Trophoblast cell (in vitro differentiated cells and primary cell): ENCODE results near the gene AFDN.

Experiments
- DNase-seq, 2 donors: peaks; one replicate each; pipeline ENCODE4 v3.0.0-alpha.2; 2016
- H2AFZ ChIP-seq: 2 replicates; pipeline ENCODE4 v1.6.1; 2013; ENCODE audit warnings: low read length, moderate library complexity, mild to moderate bottlenecking; ENCODE audit not compliant: insufficient read depth, poor library complexity
- H2AK5ac ChIP-seq: 2 replicates; pipeline ENCODE4 v1.6.1; 2013; ENCODE audit warnings: mild to moderate bottlenecking, low read length
- H2BK120ac ChIP-seq: 2 replicates; pipeline ENCODE4 v1.6.1; 2013; ENCODE audit warnings: low read length, mild to moderate bottlenecking, moderate library complexity; ENCODE audit not compliant: insufficient read depth, poor library complexity
- H2BK12ac ChIP-seq: 2 replicates; pipeline ENCODE4 v1.6.1; 2013; ENCODE audit warnings: mild to moderate bottlenecking, low read length, moderate library complexity
- H2BK5ac ChIP-seq: 2 replicates; pipeline ENCODE4 v1.6.1; 2013; ENCODE audit warnings: low read length, low read depth, moderate library complexity, mild to moderate bottlenecking; ENCODE audit not compliant: poor library complexity
- H3K14ac ChIP-seq: 2 replicates; pipeline ENCODE4 v1.6.1; 2013; ENCODE audit warnings: mild to moderate bottlenecking, low read length
- H3K18ac ChIP-seq: 2 replicates; pipeline ENCODE4 v1.6.1; 2013; ENCODE audit warnings: mild to moderate bottlenecking, low read length
- H3K23ac ChIP-seq: 2 replicates; pipeline ENCODE4 v1.6.1; 2013; ENCODE audit warnings: low read length
- H3K27ac ChIP-seq: 2 replicates; pipeline ENCODE4 v1.5.1; 2013; ENCODE audit warnings: low read depth, mild to moderate bottlenecking, inconsistent platforms, low read length, moderate library complexity
- H3K27me3 ChIP-seq: 2 replicates; pipeline ENCODE4 v1.6.1; 2013; ENCODE audit warnings: inconsistent platforms, mild to moderate bottlenecking, low read length, moderate library complexity; ENCODE audit not compliant: insufficient read depth
- H3K36me3 ChIP-seq, 2 experiments: 1 replicate in 1 of 2; 2 replicates in 1 of 2; pipeline ENCODE4 v1.6.1; 2013; ENCODE audit warnings: low read length in 2 of 2, mild to moderate bottlenecking in 2 of 2, moderate library complexity in 1 of 2; ENCODE audit not compliant: insufficient read depth in 2 of 2, control insufficient read depth in 1 of 2
- H3K4ac ChIP-seq: 2 replicates; pipeline ENCODE4 v1.6.1; 2013; ENCODE audit warnings: low read depth, mild to moderate bottlenecking, low read length, moderate library complexity
- H3K4me1 ChIP-seq, 2 experiments: 1 replicate in 1 of 2; 2 replicates in 1 of 2; pipeline ENCODE4 v1.6.1; 2013; ENCODE audit warnings: low read length in 2 of 2, mild to moderate bottlenecking in 2 of 2, moderate library complexity in 1 of 2; ENCODE audit not compliant: insufficient read depth in 2 of 2, control insufficient read depth in 1 of 2
- H3K4me2 ChIP-seq: 2 replicates; pipeline ENCODE4 v1.6.1; 2013; ENCODE audit warnings: inconsistent platforms, mild to moderate bottlenecking, low read length, moderate library complexity
- H3K4me3 ChIP-seq: 2 replicates; pipeline ENCODE4 v1.5.1; 2013; ENCODE audit warnings: mild to moderate bottlenecking, low read depth, low read length, inconsistent platforms
- H3K79me1 ChIP-seq: one replicate; pipeline ENCODE4 v1.6.1; 2013; ENCODE audit warnings: low read length
- H3K79me2 ChIP-seq: 2 replicates; pipeline ENCODE4 v1.6.1; 2013; ENCODE audit warnings: low read length, mild to moderate bottlenecking; ENCODE audit not compliant: control insufficient read depth, insufficient read depth, poor library complexity
- H3K9ac ChIP-seq: 2 replicates; pipeline ENCODE4 v1.6.1; 2013; ENCODE audit warnings: mild to moderate bottlenecking, low read length
- H3K9me3 ChIP-seq: 2 replicates; pipeline ENCODE4 v1.6.1; 2013; ENCODE audit warnings: low read depth, mild to moderate bottlenecking, control low read depth, inconsistent platforms, low read length; ENCODE audit not compliant: insufficient read depth
- H4K12ac ChIP-seq: 2 replicates; pipeline ENCODE4 v1.6.1; 2013; ENCODE audit warnings: low read depth, mild to moderate bottlenecking, low read length, moderate library complexity
- H4K8ac ChIP-seq: 2 replicates; pipeline ENCODE4 v1.6.1; 2013; ENCODE audit warnings: low read depth, mild to moderate bottlenecking, low read length, moderate library complexity
- H4K91ac ChIP-seq: one replicate; pipeline ENCODE4 v1.6.1; 2013; ENCODE audit warnings: low read depth, mild to moderate bottlenecking, low read length, moderate library complexity
- WGBS: extraction: QIAGEN DNeasy Blood & Tissue Kit; methylation state at CpG from one replicate; pipeline ENCODE4 v1.1.7; 2013; ENCODE audit warnings: missing lambda C conversion rate; ENCODE audit not compliant: insufficient read length, insufficient coverage; ENCODE audit errors: extremely low coverage; 5-methylcytosine and 5-hydroxymethylcytosine counted together

The AFDN gene

DNA sequence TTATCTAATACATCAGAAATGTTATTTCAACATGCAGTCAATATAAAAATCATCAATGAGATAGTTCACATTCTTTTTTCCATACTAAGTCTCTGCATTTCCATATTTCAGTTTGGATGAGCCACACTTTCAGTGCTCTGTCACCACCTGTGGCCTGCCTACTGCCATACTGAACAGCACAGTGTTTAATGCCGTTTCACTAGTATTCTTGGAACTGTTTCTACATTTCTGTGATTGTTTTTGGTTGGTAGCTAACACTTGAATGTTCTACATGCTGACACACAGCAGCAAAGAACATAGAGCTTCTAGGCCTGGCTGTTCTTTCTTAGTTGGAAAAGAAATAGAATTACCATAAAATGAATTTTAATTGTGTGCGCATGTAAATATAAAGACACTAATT lies 109.3 kb downstream of the AFDN start:
- Histone ChIP-seq H3K14ac (no peak overlapping the region), H3K23ac (no peak overlapping the region), H3K9me3 (no peaks in the 10 kb centered on the region), H3K4me3 (no peak overlapping the region), H3K4ac (no peak overlapping the region), H3K27me3 (no peaks in the 10 kb centered on the region), H3K9ac (no peak overlapping the region), H3K36me3 (peaks cover 11 to 18% of the 10 kb centered on the region in 2 experiments), H3K27ac (no peak overlapping the region), H3K79me1 (no peaks in the 10 kb centered on the region), H4K8ac (no peak overlapping the region), H2AFZ (no peak overlapping the region), H2BK12ac (no peak overlapping the region), H3K4me1 (peaks cover 10 to 15% of the 10 kb centered on the region in 2 experiments), H3K79me2 (no peaks in the 10 kb centered on the region), H2AK5ac (no peak overlapping the region), H3K18ac (no peak overlapping the region), H2BK5ac (no peak overlapping the region), H2BK120ac (no peak overlapping the region), H4K12ac (no peak overlapping the region), H3K4me2 (no peak overlapping the region), H4K91ac (no peak overlapping the region)
- WGBS: no CpG with 5 or more reads among the region's 2 CpGs
- no peak for DNase-seq

DNA sequence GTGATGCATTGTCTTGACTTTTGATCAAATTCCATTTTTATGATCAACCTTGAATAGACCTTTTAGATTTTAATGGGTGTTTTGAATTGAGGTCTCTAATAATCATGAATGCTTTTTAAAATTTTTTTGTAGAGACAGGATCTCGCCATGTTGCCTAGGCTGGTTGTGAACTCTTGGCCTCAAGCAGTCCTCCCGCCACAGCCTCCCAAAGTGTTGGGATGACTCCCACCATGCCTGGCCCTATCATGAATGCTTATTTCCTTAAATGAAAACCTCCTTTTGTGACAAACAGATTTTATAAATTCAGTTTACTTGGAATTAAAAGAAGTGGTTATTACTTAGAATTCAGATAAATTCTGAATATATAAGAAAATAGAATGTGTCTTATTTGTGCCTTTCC lies 110.6 kb downstream of the AFDN start:
- no peak overlapping the region for H3K14ac ChIP-seq
- H3K18ac ChIP-seq: no peak overlapping the region
- H2BK12ac ChIP-seq: no peak overlapping the region
- peaks cover 9 to 14% of the 10 kb centered on the region in 2 experiments for H3K36me3 ChIP-seq
- no peak overlapping the region for H3K4me3 ChIP-seq
- no peaks in the 10 kb centered on the region for H3K27me3 ChIP-seq
- no peak overlapping the region for H2BK120ac ChIP-seq
- H3K23ac ChIP-seq: no peak overlapping the region
- H3K9ac ChIP-seq: no peak overlapping the region
- no peaks in the 10 kb centered on the region for H3K79me2 ChIP-seq
- H4K12ac ChIP-seq: no peak overlapping the region
- no peak overlapping the region for H4K8ac ChIP-seq
- H3K4me2 ChIP-seq: no peak overlapping the region
- H2BK5ac ChIP-seq: no peak overlapping the region
- no peak for DNase-seq
- no peak overlapping the region for H3K27ac ChIP-seq
- H3K79me1 ChIP-seq: no peaks in the 10 kb centered on the region
- H3K9me3 ChIP-seq: no peaks in the 10 kb centered on the region
- peaks cover 10 to 13% of the 10 kb centered on the region in 2 experiments for H3K4me1 ChIP-seq
- H2AK5ac ChIP-seq: no peak overlapping the region
- H4K91ac ChIP-seq: no peak overlapping the region
- H2AFZ ChIP-seq: no peak overlapping the region
- no peak overlapping the region for H3K4ac ChIP-seq
- WGBS: no CpG with 5 or more reads among the region's 2 CpGs

DNA sequence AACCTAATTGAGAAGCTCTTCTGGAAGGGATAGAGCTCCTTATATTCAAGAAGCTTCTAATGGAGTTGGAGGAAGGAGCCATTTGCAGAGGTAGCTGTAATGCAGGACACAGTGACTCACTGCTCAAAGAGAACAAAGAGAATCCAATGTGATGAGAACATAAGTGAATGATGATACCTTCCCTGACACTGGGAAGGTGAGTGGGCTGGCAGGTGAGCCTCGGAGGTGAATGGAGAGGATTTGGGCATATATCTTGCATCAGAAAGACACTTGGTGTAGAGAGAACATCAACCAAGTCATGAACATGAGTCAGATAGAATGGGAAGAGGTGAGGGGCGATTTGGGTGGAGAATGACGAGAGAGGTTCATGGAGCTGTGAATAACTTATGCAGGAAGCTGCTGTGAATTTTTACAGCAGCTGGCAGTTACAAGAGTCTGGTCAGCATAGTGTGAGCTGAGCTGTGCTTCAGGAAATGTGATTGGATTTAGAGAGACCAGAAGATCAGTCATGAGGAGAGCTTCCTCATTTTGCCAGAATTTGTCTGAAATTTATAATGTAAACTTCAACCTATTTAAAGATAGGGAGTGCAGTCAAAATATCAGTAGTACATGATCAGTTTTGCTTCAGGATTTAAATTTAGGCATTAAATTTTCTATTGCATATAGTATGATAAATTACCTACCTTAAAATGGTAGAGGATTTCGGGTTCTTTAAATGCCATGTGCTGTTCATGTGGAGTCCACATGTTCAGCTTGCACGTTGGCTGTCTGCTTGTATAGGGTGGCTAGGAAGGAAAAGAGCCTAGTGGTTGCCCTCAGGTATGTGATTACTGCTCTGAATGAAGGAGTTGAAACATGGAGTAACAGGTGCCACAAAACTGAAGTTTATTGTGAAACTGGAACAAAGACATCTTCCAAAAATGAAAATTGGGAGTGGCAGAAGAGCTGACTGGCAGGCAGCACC lies 111.5 kb downstream of the AFDN start:
- Histone ChIP-seq H3K23ac (no peak overlapping the region), H2AK5ac (no peak overlapping the region), H3K4me1 (peaks cover 6 to 13% of the 10 kb centered on the region in 2 experiments), H2BK120ac (no peak overlapping the region), H3K36me3 (peaks cover 10 to 17% of the 10 kb centered on the region in 2 experiments), H4K91ac (no peak overlapping the region), H3K27me3 (no peaks in the 10 kb centered on the region), H2BK12ac (no peak overlapping the region), H3K4ac (no peak overlapping the region), H3K27ac (peak overlapping the region; percentile 42), H2AFZ (no peak overlapping the region), H4K8ac (no peak overlapping the region), H3K79me1 (no peaks in the 10 kb centered on the region), H2BK5ac (no peak overlapping the region), H3K18ac (no peak overlapping the region), H4K12ac (no peak overlapping the region), H3K14ac (no peak overlapping the region), H3K9ac (no peak overlapping the region), H3K4me3 (no peak overlapping the region), H3K9me3 (no peaks in the 10 kb centered on the region), H3K79me2 (no peaks in the 10 kb centered on the region), H3K4me2 (peak overlapping the region; percentile 6)
- DNase-seq: peak in 1 of 2 donors; percentile 52
- WGBS: no CpG with 5 or more reads among the region's 5 CpGs

DNA sequence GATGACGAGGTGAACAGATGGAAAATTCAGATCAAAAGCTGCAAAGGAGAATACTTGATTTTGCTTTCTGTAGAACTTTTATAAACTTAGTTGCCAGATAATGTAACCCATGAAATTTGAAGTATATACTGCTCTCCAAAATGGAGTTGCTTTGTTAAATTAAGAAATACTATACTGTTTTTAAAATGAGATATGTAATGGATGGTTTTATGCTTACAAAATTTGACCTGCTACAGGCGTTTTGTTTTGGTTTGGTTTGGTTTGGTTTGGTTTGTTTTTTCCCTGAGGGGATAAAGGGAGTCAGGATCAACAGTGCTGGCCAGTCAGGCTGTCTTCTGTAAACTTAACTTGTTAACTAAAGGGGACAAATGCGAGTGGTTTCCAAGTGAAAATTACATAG lies 115.1 kb downstream of the AFDN start:
- no peak overlapping the region for H3K23ac ChIP-seq
- H3K9ac ChIP-seq: no peak overlapping the region
- H3K79me2 ChIP-seq: no peaks in the 10 kb centered on the region
- H4K8ac ChIP-seq: no peak overlapping the region
- H3K4me3 ChIP-seq: no peak overlapping the region
- no peak overlapping the region for H2AFZ ChIP-seq
- DNase-seq: no peak
- H3K79me1 ChIP-seq: no peaks in the 10 kb centered on the region
- peaks cover 2 to 9% of the 10 kb centered on the region in 2 experiments for H3K4me1 ChIP-seq
- H3K9me3 ChIP-seq: no peaks in the 10 kb centered on the region
- H3K27me3 ChIP-seq: no peaks in the 10 kb centered on the region
- H3K36me3 ChIP-seq: peaks cover 20 to 27% of the 10 kb centered on the region in 2 experiments
- no peak overlapping the region for H2BK12ac ChIP-seq
- no peak overlapping the region for H4K91ac ChIP-seq
- no peak overlapping the region for H2AK5ac ChIP-seq
- WGBS: no CpG with 5 or more reads among the region's 3 CpGs
- H2BK5ac ChIP-seq: no peak overlapping the region
- no peak overlapping the region for H3K14ac ChIP-seq
- no peak overlapping the region for H3K4ac ChIP-seq
- no peak overlapping the region for H2BK120ac ChIP-seq
- no peak overlapping the region for H3K18ac ChIP-seq
- H3K4me2 ChIP-seq: no peak overlapping the region
- H4K12ac ChIP-seq: no peak overlapping the region
- no peak overlapping the region for H3K27ac ChIP-seq
